Measurements from ENCODE around the gene MED15.

GRCh38 chr22:20545681-20546521 lies 38.5 kb downstream of the MED15 start:
- TF ChIP-seq CTCF (conservative IDR thresholded peaks at IDR 0.05; ENCODE audit: low read depth, low read length): no peak
- no peak for TF ChIP-seq POLR2A (IDR thresholded peaks at IDR 0.05; ENCODE audit: low read depth, low read length)
- no peak for TF ChIP-seq USF2 (IDR thresholded peaks at IDR 0.05; ENCODE audit: low read depth, low read length)
- no peak for TF ChIP-seq SMC3 (IDR thresholded peaks at IDR 0.05; ENCODE audit: low read depth, low read length)
- TF ChIP-seq CEBPB (IDR thresholded peaks at IDR 0.05; ENCODE audit: low read depth, low read length): no peak
- no peak for TF ChIP-seq MXI1 (IDR thresholded peaks at IDR 0.05; ENCODE audit: borderline replicate concordance, low read depth, low read length)
- no peak for TF ChIP-seq BHLHE40 (IDR thresholded peaks at IDR 0.05; ENCODE audit: low read depth, low read length)
- TF ChIP-seq FOS (IDR thresholded peaks at IDR 0.05; ENCODE audit: low read depth, low read length): no peak
- TF ChIP-seq MAZ (IDR thresholded peaks at IDR 0.05; ENCODE audit: borderline replicate concordance, low read depth, low read length): no peak
- no peak for TF ChIP-seq NFE2L2 (IDR thresholded peaks at IDR 0.05; ENCODE audit: low read depth, low read length)
- no peak for TF ChIP-seq RFX5 (IDR thresholded peaks at IDR 0.05; ENCODE audit: low read depth, low read length)
- TF ChIP-seq RCOR1 (IDR thresholded peaks at IDR 0.05; ENCODE audit: insufficient replicate concordance, low read length): no peak

Measured in IMR-90 (cell line).